Sigmoid colon (tissue), 7 donors: ENCODE data around the gene IL36RN. TPM values are rescaled to one million over a fixed set of nuclear protein-coding genes. Genes with fewer than 3 reads are reported as not detected.

Source experiments
- DNase-seq: peaks from one replicate; pipeline ENCODE4 v3.0.0-alpha.2; 2019
- H3K27ac ChIP-seq, 4 donors: fragments of 200-600 bp; sonication (generic); one replicate each; pipeline ENCODE4 v1.5.1; 2016 to 2019; ENCODE audit warnings: mild to moderate bottlenecking in 1 of 4
- H3K27me3 ChIP-seq, 3 donors: fragments of 200-600 bp; sonication (generic); one replicate each; pipeline ENCODE4 v1.5.1; 2019; ENCODE audit warnings: mild to moderate bottlenecking in 1 of 3
- H3K36me3 ChIP-seq, 4 donors: fragments of 200-600 bp; sonication (generic); one replicate each; pipeline ENCODE4 v1.5.1; 2016 to 2019
- H3K4me1 ChIP-seq, 4 donors: fragments of 200-600 bp; sonication (generic); one replicate each; pipeline ENCODE4 v1.5.1; 2017 to 2019
- H3K4me3 ChIP-seq, 4 donors: fragments of 200-600 bp; sonication (generic); one replicate each; pipeline ENCODE4 v1.5.1; 2017 to 2019; ENCODE audit warnings: mild to moderate bottlenecking in 2 of 4, moderate library complexity in 1 of 4
- H3K9me3 ChIP-seq, 4 donors: fragments of 200-600 bp in 3 of 4; sonication (generic) in 3 of 4; one replicate each; pipeline versions ENCODE4 v1.5.1 to v1.6.1; 2013 to 2019
- CTCF ChIP-seq, 4 experiments: fragments of 450-650 bp in 3 of 4; fragments of 200-600 bp in 1 of 4; IDR thresholded peaks; one replicate each; pipeline ENCODE4 v1.5.1; 2016 to 2019; ENCODE audit warnings: antibody characterized with exemption in 4 of 4, mild to moderate bottlenecking in 3 of 4, moderate library complexity in 2 of 4
- EP300 ChIP-seq, 4 donors: sonication (generic); formaldehyde crosslinking; IDR thresholded peaks; one replicate each; pipeline ENCODE4 v1.6.1; 2017; ENCODE audit warnings: antibody characterized with exemption in 4 of 4
- POLR2A ChIP-seq, 2 donors: fragments of 450-650 bp; IDR thresholded peaks; one replicate each; pipeline ENCODE4 v1.6.1; 2016; ENCODE audit warnings: antibody characterized with exemption in 2 of 2, mild to moderate bottlenecking in 2 of 2, moderate library complexity in 2 of 2
- POLR2AphosphoS5 ChIP-seq, 4 donors: sonication (generic); formaldehyde crosslinking; IDR thresholded peaks; one replicate each; pipeline ENCODE4 v1.6.1; 2017; ENCODE audit warnings: antibody characterized with exemption in 4 of 4
- WGBS, 2 donors: extraction: QIAGEN DNeasy Blood & Tissue Kit; methylation state at CpG; one replicate each; pipeline ENCODE4 v1.1.7; 2013; 5-methylcytosine and 5-hydroxymethylcytosine counted together
- intact Hi-C: fragments of 100-400 bp; cut with DNase I; formaldehyde crosslinking; loops from one replicate; pipeline ENCODE4 v1.15.1; 2023
- polyA plus RNA-seq, 3 donors: library from polyadenylated mRNA; stranded (reverse); fragments of 200-250 nt; gene quantifications; one replicate each; pipeline ENCODE4 v1.2.3, GENCODE V29; 2013
- total RNA-seq, 4 donors: library from RNA; depleted of rRNA; stranded (reverse); fragments of >200 nt; gene quantifications; one replicate each; pipeline ENCODE4 v1.1.0, GENCODE V29; 2016
- donor health status: healthy with polysubstance abuse.
- donor health status: Bipolar disorder and iron deficiency.
- donor health status: healthy.

The IL36RN gene
- total and polyA plus RNA-seq, 7 donors, result 0.03 TPM; not detected in 6

DNA sequence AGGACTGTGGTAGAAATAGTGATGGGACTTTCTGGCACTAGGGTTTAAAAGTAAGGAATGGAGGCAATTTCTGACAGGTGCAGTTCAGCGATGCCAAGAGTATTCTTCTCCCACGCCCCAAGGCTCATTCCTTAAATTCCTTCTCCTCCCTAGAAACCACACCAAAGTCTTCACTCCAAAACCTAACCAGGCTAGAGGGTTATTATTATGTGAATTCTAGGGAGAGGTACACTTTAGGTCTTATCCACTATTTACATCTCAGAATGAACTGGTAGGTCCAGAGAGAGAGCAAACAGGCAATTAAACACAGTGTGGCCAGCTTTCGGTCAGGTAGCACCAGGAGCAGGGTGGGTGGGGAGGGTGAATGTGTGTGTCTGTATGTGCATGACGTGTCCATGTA, 20.1 kb downstream of the IL36RN start:
- Histone ChIP-seq H3K4me1 (no peaks in the 10 kb centered on the region), H3K27ac (no peak overlapping the region), H3K27me3 (no peaks in the 10 kb centered on the region), H3K9me3 (no peaks in the 10 kb centered on the region), H3K4me3 (no peak overlapping the region), H3K36me3 (no peaks in the 10 kb centered on the region)
- intact Hi-C loops, result no loop called here
- WGBS, 2 donors, result 64 to 84% methylated on average over 4 of the region's 4 CpGs
- TF ChIP-seq CTCF (IDR thresholded peaks at IDR 0.05), result no peak
- TF ChIP-seq POLR2A (IDR thresholded peaks at IDR 0.05), result no peak
- no peak for DNase-seq

GRCh38 chr2:113080134-113080533, 21.1 kb downstream of the IL36RN start:
- 44 to 49% methylated on average over 9 of the region's 9 CpGs for WGBS, 2 donors
- TF ChIP-seq CTCF (IDR thresholded peaks at IDR 0.05) (no peak), EP300 (IDR thresholded peaks at IDR 0.05) (no peak), POLR2A (IDR thresholded peaks at IDR 0.05) (no peak), POLR2AphosphoS5 (IDR thresholded peaks at IDR 0.05) (no peak)
- Histone ChIP-seq H3K27me3 (no peaks in the 10 kb centered on the region), H3K27ac (no peak overlapping the region), H3K9me3 (no peaks in the 10 kb centered on the region), H3K4me3 (no peak overlapping the region), H3K4me1 (no peaks in the 10 kb centered on the region), H3K36me3 (no peaks in the 10 kb centered on the region)
- DNase-seq, result no peak
- intact Hi-C loops, result no loop called here

DNA sequence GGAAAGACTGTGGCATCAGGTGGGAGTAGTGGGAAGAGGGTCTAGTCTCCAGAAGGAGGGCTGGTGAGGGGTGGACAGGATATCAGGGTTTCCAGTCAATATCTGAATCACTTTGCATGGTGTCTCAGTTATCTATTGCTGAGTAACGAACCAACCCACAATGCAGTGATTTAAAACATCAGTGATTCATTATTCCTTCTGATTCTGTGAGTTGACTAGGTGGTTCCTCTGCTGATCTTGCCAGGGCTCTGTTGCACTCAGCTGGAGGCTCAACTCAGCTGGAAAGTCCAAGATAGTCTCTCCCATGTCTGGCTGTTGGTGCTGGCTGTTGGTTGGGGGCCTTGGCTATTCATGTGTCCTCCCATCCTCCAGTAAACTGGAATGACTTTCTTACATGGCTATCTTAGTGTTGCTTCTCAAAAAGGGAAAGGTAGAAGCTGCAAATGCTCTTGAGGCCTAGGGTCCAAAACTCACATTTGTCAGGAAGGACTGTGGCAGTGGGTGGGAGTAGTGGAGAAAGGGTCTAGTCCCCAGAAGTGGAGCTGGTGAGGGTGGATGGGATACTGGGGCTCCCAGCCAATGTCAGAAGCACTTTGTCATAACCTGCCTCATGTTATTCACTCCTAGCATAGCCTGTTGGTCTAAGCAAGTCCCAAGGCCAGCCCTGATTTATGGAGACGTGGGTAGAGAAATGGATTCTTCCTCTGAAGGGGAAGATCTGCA, 22.7 kb downstream of the IL36RN start:
- TF ChIP-seq POLR2AphosphoS5 (IDR thresholded peaks at IDR 0.05) (no peak), CTCF (IDR thresholded peaks at IDR 0.05) (no peak), POLR2A (IDR thresholded peaks at IDR 0.05) (no peak), EP300 (IDR thresholded peaks at IDR 0.05) (no peak)
- H3K4me1 ChIP-seq, result no peaks in the 10 kb centered on the region
- no peaks in the 10 kb centered on the region for H3K27me3 ChIP-seq
- intact Hi-C loops, result no loop called here
- no peak for DNase-seq
- H3K9me3 ChIP-seq, result no peaks in the 10 kb centered on the region
- H3K27ac ChIP-seq, result no peak overlapping the region
- no peaks in the 10 kb centered on the region for H3K36me3 ChIP-seq
- WGBS, 2 donors, result 81 to 84% methylated on average over 2 of the region's 2 CpGs
- H3K4me3 ChIP-seq, result no peak overlapping the region

DNA sequence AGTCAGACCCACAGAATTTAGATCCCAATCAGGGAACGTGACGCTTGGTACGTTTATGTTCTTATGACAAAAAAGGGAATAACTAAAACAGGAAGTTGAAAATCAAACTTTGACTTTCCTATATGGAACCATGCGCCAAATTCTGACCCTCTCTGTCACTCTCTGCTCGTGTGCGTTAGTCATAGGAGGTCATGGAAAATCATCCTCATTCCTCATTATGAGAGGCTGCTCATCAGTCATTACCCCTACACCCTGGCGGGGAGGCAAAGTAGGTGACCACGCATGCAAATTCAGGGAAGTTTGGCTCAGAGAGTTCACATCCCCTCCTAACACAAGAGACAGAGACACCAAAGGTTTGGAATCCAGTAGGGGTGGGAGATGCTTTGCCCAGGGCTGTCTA, 24.3 kb downstream of the IL36RN start:
- no peaks in the 10 kb centered on the region for H3K27me3 ChIP-seq
- no peak for TF ChIP-seq POLR2AphosphoS5 (IDR thresholded peaks at IDR 0.05)
- TF ChIP-seq CTCF (IDR thresholded peaks at IDR 0.05), result no peak
- peak in 1 of 4 donors; percentile 45 for TF ChIP-seq EP300 (IDR thresholded peaks at IDR 0.05)
- no peak for TF ChIP-seq POLR2A (IDR thresholded peaks at IDR 0.05)
- H3K4me1 ChIP-seq, result no peaks in the 10 kb centered on the region
- DNase-seq, result no peak
- H3K36me3 ChIP-seq, result no peaks in the 10 kb centered on the region
- WGBS, 2 donors, result 69 to 81% methylated on average over 8 of the region's 8 CpGs
- H3K4me3 ChIP-seq, result no peak overlapping the region
- no peak overlapping the region for H3K27ac ChIP-seq
- intact Hi-C loops, result no loop called here
- H3K9me3 ChIP-seq, result no peaks in the 10 kb centered on the region
